ENCODE measurements around the gene SEMA3A. TPM values are rescaled to one million over a fixed set of nuclear protein-coding genes. Genes with fewer than 3 reads are reported as not detected.

The SEMA3A gene
- total RNA-seq, 1 donor from 2014 or later, result 1.9 TPM

- H3K27me3 ChIP-seq (ENCODE audit: low read depth), result no peaks in the 10 kb centered on the region
- H3K27ac ChIP-seq (replicated peaks), result no peak overlapping the region
- no peaks in the 10 kb centered on the region for H3K9me3 ChIP-seq (replicated peaks)
- no peaks in the 10 kb centered on the region for H3K4me1 ChIP-seq
- no peak overlapping the region for H3K4me3 ChIP-seq
- TF ChIP-seq CTCF (IDR thresholded peaks at IDR 0.05; ENCODE audit: borderline replicate concordance), result no peak
- intact Hi-C loops (cut with micrococcal nuclease), result no loop called here
- no peak for DNase-seq
- H3K36me3 ChIP-seq, result no peaks in the 10 kb centered on the region
Measured at GRCh38 chr7:84207025-84207424, 12.4 kb upstream of the SEMA3A start.

- Histone ChIP-seq H3K27me3 (ENCODE audit: low read depth) (no peaks in the 10 kb centered on the region), H3K36me3 (no peaks in the 10 kb centered on the region), H3K4me3 (no peak overlapping the region), H3K9me3 (replicated peaks) (no peaks in the 10 kb centered on the region), H3K27ac (replicated peaks) (no peak overlapping the region), H3K4me1 (no peaks in the 10 kb centered on the region)
- intact Hi-C loops (cut with micrococcal nuclease), result no loop called here
- no peak for DNase-seq
- TF ChIP-seq CTCF (IDR thresholded peaks at IDR 0.05; ENCODE audit: borderline replicate concordance), result no peak
Measured at GRCh38 chr7:84204655-84205054, 10.1 kb upstream of the SEMA3A start.

GRCh38 chr7:84202855-84203254 is 8.3 kb upstream of the SEMA3A start:
- TF ChIP-seq CTCF (IDR thresholded peaks at IDR 0.05; ENCODE audit: borderline replicate concordance), result no peak
- Histone ChIP-seq H3K9me3 (replicated peaks) (no peaks in the 10 kb centered on the region), H3K36me3 (no peaks in the 10 kb centered on the region), H3K4me3 (no peak overlapping the region), H3K4me1 (no peaks in the 10 kb centered on the region), H3K27me3 (ENCODE audit: low read depth) (no peaks in the 10 kb centered on the region), H3K27ac (replicated peaks) (no peak overlapping the region)
- DNase-seq, result no peak
- intact Hi-C loops (cut with micrococcal nuclease), result no loop called here

GRCh38 chr7:84200859-84201258 is 6.3 kb upstream of the SEMA3A start:
- peaks cover 5% of the 10 kb centered on the region for H3K4me1 ChIP-seq
- no peak overlapping the region for H3K4me3 ChIP-seq
- intact Hi-C loops (cut with micrococcal nuclease), result no loop called here
- H3K36me3 ChIP-seq, result no peaks in the 10 kb centered on the region
- H3K27me3 ChIP-seq (ENCODE audit: low read depth), result no peaks in the 10 kb centered on the region
- no peaks in the 10 kb centered on the region for H3K9me3 ChIP-seq (replicated peaks)
- no peak overlapping the region for H3K27ac ChIP-seq (replicated peaks)
- DNase-seq, result no peak
- no peak for TF ChIP-seq CTCF (IDR thresholded peaks at IDR 0.05; ENCODE audit: borderline replicate concordance)

DNA sequence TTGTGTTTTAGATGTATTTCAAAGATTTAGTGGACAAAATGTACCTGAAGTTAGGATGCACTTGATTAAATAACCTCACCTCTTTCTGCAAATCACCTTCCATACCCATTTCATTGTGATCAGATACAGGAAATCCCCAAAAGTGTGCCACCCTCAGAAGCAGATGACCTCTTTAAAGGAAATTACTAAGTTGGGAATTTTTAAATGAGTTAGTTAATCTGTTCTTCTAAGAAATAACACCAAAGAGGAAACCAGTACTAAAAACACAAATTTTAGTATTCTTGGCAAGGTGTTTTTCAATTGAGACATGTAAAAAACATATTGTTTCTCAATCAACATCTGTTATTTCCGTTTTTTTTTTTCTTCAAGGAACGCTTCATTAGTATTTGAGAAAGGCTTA is 4.6 kb upstream of the SEMA3A start:
- no peak overlapping the region for H3K27ac ChIP-seq (replicated peaks)
- H3K36me3 ChIP-seq, result no peaks in the 10 kb centered on the region
- no peaks in the 10 kb centered on the region for H3K9me3 ChIP-seq (replicated peaks)
- H3K27me3 ChIP-seq (ENCODE audit: low read depth), result no peaks in the 10 kb centered on the region
- H3K4me1 ChIP-seq, result peaks cover 22% of the 10 kb centered on the region
- no peak for DNase-seq
- H3K4me3 ChIP-seq, result no peak overlapping the region
- intact Hi-C loops (cut with micrococcal nuclease), result no loop called here
- TF ChIP-seq CTCF (IDR thresholded peaks at IDR 0.05; ENCODE audit: borderline replicate concordance), result no peak

DNA sequence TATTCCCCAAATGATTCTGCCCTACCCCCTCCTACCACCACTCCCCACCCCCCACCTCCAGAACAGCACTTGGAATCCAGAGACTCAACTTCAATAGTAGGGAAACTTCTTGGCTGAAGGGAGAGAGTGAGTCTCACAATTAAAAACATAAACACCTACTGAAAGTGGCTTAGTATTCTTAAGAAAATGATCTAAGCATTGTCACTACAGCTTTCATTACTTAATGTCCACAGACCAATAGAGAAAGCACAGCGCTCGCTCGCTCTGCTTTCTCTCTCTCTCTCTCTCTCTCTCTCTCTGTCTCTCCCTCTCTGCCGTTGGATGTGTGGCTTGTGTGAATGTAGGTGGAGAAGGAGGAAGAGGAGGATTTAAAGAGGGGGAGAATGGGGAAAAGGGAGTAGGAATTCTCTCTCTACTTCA is 1.5 kb upstream of the SEMA3A start:
- Histone ChIP-seq H3K4me3 (peak overlapping the region; percentile 64), H3K9me3 (replicated peaks) (no peaks in the 10 kb centered on the region), H3K4me1 (peaks cover 22% of the 10 kb centered on the region), H3K27me3 (ENCODE audit: low read depth) (no peaks in the 10 kb centered on the region), H3K27ac (replicated peaks) (no peak overlapping the region), H3K36me3 (no peaks in the 10 kb centered on the region)
- intact Hi-C loops (cut with micrococcal nuclease), result no loop called here
- TF ChIP-seq CTCF (IDR thresholded peaks at IDR 0.05; ENCODE audit: borderline replicate concordance), result no peak
- DNase-seq, result no peak

Data from left ventricle myocardium inferior (tissue), 1 donor.